ENCODE measurements around the gene RPN2.

RPN2 gene

DNA sequence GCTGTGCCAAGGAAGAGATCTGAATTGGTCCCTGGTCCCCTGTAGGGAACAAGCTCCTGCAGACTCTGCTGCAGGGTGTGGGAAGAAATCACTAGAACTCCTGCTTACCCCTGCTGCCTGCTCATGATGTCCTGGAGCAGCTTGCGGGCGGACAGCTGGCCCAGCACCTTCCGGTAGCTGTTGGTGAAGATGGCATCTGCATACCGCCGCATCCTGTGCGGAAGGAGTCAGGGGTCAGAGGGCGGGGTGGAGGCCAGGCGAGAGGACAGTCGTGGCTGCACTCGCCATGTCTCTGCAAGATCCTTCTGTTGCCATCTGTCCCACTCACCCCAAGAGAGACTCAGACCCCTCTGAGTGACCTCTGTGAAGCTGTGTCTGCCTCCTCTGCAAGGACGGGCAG lies 77.2 kb downstream of the RPN2 start:
- Histone ChIP-seq H3K27me3 (replicated peaks; ENCODE audit: control insufficient read depth, insufficient read depth, low read length) (peaks cover 3% of the 10 kb centered on the region; the same call in 1 of the 2 replicates), H3K36me3 (ENCODE audit: control insufficient read depth, insufficient read depth, low read length) (no peaks in the 10 kb centered on the region), H3K4me3 (replicated peaks; ENCODE audit: low read depth, low read length) (no peak overlapping the region)
- TF ChIP-seq, protein P1, sequence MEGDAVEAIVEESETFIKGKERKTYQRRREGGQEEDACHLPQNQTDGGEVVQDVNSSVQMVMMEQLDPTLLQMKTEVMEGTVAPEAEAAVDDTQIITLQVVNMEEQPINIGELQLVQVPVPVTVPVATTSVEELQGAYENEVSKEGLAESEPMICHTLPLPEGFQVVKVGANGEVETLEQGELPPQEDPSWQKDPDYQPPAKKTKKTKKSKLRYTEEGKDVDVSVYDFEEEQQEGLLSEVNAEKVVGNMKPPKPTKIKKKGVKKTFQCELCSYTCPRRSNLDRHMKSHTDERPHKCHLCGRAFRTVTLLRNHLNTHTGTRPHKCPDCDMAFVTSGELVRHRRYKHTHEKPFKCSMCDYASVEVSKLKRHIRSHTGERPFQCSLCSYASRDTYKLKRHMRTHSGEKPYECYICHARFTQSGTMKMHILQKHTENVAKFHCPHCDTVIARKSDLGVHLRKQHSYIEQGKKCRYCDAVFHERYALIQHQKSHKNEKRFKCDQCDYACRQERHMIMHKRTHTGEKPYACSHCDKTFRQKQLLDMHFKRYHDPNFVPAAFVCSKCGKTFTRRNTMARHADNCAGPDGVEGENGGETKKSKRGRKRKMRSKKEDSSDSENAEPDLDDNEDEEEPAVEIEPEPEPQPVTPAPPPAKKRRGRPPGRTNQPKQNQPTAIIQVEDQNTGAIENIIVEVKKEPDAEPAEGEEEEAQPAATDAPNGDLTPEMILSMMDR (IDR thresholded peaks at IDR 0.05; ENCODE audit: insufficient read depth, low read length, poor library complexity, severe bottlenecking) = no peak
- DNase-seq (ENCODE audit: extremely low read depth, insufficient read length) = no peak

DNA sequence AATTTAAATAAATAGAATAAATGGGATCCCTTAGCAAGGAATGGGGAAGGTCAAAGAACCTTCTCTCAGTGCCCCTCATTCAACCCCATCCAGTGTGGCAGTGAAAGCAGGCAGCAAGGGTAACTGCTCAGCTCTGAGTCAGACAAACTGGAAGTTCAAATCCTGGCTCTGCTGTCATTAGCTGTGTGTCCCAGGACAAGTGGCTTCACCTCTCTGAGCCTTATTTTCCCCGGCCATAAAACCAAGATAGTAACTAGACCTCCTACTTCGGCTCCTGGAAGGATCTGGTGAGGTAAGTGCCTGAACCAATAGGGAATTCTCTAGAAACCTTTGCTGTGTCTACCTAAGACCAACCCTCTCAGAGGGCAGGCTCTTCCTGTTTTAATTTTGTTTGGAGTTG lies 78.4 kb downstream of the RPN2 start:
- TF ChIP-seq, protein P1 (IDR thresholded peaks at IDR 0.05; ENCODE audit: insufficient read depth, low read length, poor library complexity, severe bottlenecking) = no peak
- Histone ChIP-seq H3K36me3 (ENCODE audit: control insufficient read depth, insufficient read depth, low read length) (no peaks in the 10 kb centered on the region), H3K4me3 (replicated peaks; ENCODE audit: low read depth, low read length) (no peak overlapping the region), H3K27me3 (replicated peaks; ENCODE audit: control insufficient read depth, insufficient read depth, low read length) (peaks cover 3% of the 10 kb centered on the region)
- no peak for DNase-seq (ENCODE audit: extremely low read depth, insufficient read length)

DNA sequence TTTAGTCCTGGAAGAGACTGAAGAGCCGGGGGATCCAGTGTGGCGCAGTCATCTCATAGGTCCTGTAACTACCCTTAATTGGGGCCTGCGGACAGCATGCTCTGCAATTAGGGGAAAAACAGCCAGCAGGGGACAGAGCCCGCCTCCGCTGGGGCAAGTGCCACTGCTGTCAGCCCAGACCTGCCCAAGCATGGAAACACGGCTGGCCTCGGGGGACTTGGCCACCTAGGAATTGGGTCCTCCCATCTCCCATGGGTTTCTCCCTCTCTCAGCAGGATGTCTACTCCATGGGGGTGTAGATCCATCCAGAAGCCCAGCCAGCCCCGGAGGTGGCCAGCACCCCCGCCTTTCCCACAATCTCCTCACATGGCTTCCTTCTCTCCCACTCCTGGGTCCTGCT lies 78.9 kb downstream of the RPN2 start:
- TF ChIP-seq, protein P1 (IDR thresholded peaks at IDR 0.05; ENCODE audit: insufficient read depth, low read length, poor library complexity, severe bottlenecking) = no peak
- Histone ChIP-seq H3K36me3 (ENCODE audit: control insufficient read depth, insufficient read depth, low read length) (no peaks in the 10 kb centered on the region), H3K27me3 (replicated peaks; ENCODE audit: control insufficient read depth, insufficient read depth, low read length) (peaks cover 3% of the 10 kb centered on the region), H3K4me3 (replicated peaks; ENCODE audit: low read depth, low read length) (no peak overlapping the region)
- no peak for DNase-seq (ENCODE audit: extremely low read depth, insufficient read length)

DNA sequence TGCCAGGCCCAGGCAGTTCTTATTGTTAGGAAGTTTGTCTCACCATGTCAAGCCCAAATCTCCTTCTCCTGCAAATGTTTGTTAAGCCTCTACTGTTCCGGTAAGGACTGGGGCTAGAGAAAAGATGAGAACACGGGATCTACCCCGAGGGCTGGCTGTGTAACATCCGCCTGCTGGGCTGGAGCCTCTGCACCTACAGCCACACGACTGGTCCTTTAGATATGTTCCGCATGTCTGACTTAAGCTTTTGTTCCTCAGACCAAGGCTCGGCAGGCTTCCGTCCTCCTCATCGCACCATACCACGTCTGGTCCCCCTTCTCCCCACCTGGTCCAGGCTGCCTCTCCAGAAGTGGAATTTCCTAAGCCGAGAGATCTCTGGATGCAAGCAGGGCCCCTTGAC lies 79.9 kb downstream of the RPN2 start:
- H3K36me3 ChIP-seq (ENCODE audit: control insufficient read depth, insufficient read depth, low read length) = no peaks in the 10 kb centered on the region
- DNase-seq (ENCODE audit: extremely low read depth, insufficient read length) = no peak
- H3K4me3 ChIP-seq (replicated peaks; ENCODE audit: low read depth, low read length) = no peak overlapping the region
- TF ChIP-seq, protein P1 (IDR thresholded peaks at IDR 0.05; ENCODE audit: insufficient read depth, low read length, poor library complexity, severe bottlenecking) = no peak
- H3K27me3 ChIP-seq (replicated peaks; ENCODE audit: control insufficient read depth, insufficient read depth, low read length) = peaks cover 3% of the 10 kb centered on the region

DNA sequence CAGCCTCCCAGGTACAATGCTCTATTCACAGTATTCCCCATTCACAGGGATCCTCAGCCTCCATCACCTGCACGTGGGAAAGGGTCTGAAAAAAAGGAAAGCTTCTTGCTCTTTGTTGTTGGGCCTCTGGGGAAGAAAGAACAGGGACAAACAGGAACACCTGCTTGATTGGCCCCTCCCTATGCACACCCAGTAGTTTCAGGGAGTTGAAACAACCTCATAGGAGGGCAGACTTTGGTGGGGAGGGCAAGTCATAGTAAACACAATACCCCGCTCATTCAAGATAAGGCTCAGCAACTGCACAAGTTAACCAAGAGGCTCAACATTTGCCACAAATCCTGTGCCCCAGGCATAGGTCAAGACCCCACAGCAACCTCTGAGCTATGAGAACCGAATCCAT lies 80.7 kb downstream of the RPN2 start:
- H3K4me3 ChIP-seq (replicated peaks; ENCODE audit: low read depth, low read length) = no peak overlapping the region
- H3K27me3 ChIP-seq (replicated peaks; ENCODE audit: control insufficient read depth, insufficient read depth, low read length) = peaks cover 3% of the 10 kb centered on the region
- TF ChIP-seq, protein P1 (IDR thresholded peaks at IDR 0.05; ENCODE audit: insufficient read depth, low read length, poor library complexity, severe bottlenecking) = no peak
- no peak for DNase-seq (ENCODE audit: extremely low read depth, insufficient read length)
- H3K36me3 ChIP-seq (ENCODE audit: control insufficient read depth, insufficient read depth, low read length) = no peaks in the 10 kb centered on the region

DNA sequence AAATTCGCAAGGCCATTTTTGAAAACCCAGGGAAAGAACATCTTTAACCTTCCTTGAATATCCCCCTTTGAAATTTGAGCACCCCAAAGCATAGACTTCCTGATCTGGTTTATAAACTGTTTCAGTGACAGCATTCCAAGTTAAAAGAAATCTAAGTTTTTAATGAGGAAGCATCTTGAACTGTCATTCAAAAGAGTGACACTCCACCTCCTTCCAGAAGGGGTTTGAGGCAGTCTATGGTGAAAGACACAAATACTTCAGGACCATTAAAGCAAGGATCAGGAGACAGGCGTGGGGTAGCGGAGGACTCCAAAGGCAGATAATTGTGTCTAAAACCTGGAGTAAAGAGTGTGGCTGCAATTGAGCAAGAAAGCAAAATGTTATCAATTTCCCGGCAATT lies 81.8 kb downstream of the RPN2 start:
- DNase-seq (ENCODE audit: extremely low read depth, insufficient read length) = no peak
- H3K4me3 ChIP-seq (replicated peaks; ENCODE audit: low read depth, low read length) = no peak overlapping the region
- TF ChIP-seq, protein P1 (IDR thresholded peaks at IDR 0.05; ENCODE audit: insufficient read depth, low read length, poor library complexity, severe bottlenecking) = no peak
- peaks cover 3% of the 10 kb centered on the region for H3K27me3 ChIP-seq (replicated peaks; ENCODE audit: control insufficient read depth, insufficient read depth, low read length)
- no peaks in the 10 kb centered on the region for H3K36me3 ChIP-seq (ENCODE audit: control insufficient read depth, insufficient read depth, low read length)
